BJ (cell line): ENCODE data around the gene RASSF6. TPM values are rescaled to one million over a fixed set of nuclear protein-coding genes. Genes with fewer than 3 reads are reported as not detected.

ENCODE experiments used
- polyA plus RNA-seq: library from polyadenylated mRNA; depleted of rRNA; stranded (reverse); fragments of >200 nt; gene quantifications from 2 replicates; pipeline ENCODE4 v1.2.3, GENCODE V29; 2011; rRNA removed
- small RNA-seq: library from RNA; depleted of rRNA; stranded (forward); fragments of <200 nt; gene quantifications from one replicate; pipeline ENCODE3, GENCODE V24; 2012; ENCODE audit warnings: low replicate concordance, low read depth; ENCODE audit not compliant: insufficient read length

The RASSF6 gene
- polyA plus RNA-seq, 1 experiment: not detected

Small RNA genes lying within 50 kb of the gene (small RNA-seq; reads per million reads assigned to genes)
- gene AC074250.1: not detected

Other genes with a start within 250 kb of the RASSF6 start
- not detected in 2 replicates for gene ALB, start 216.1 kb downstream of the RASSF6 start, polyA plus RNA-seq
- 0.23 and 0.31 TPM in 2 replicates for gene AFP, start 184.2 kb downstream of the RASSF6 start, polyA plus RNA-seq
- gene AFM, start 138.7 kb downstream of the RASSF6 start, polyA plus RNA-seq: not detected in 2 replicates
- 1.0 and 1.1 TPM in 2 replicates for gene CXCL8, start 120.1 kb upstream of the RASSF6 start, polyA plus RNA-seq
- 0.06 and 0.12 TPM in 2 replicates for gene CXCL6, start 216.2 kb upstream of the RASSF6 start, polyA plus RNA-seq
- not detected in 2 replicates for gene PF4V1, start 232.9 kb upstream of the RASSF6 start, polyA plus RNA-seq
- gene CXCL1, start 249.0 kb upstream of the RASSF6 start, polyA plus RNA-seq: 0.53 and 1.0 TPM in 2 replicates